Tibial artery (tissue), 4 donors: Measurements from ENCODE around the gene SLC15A1.

Source experiments
- DNase-seq, 2 donors: peaks; one replicate each; pipeline ENCODE4 v3.0.0-alpha.2; 2019
- H3K27ac ChIP-seq, 2 donors: fragments of 200-600 bp; sonication (generic) in 1 of 2; 1 replicate in 1 of 2; 2 replicates in 1 of 2; pipeline ENCODE4 v1.5.1; 2018 to 2019; ENCODE audit warnings: mild to moderate bottlenecking in 1 of 2
- H3K27me3 ChIP-seq, 2 donors: fragments of 200-600 bp; sonication (generic) in 1 of 2; one replicate each; pipeline versions ENCODE4 v1.5.1 to v1.6.0; 2016 to 2019
- H3K36me3 ChIP-seq, 3 donors: fragments of 200-600 bp; sonication (generic) in 2 of 3; one replicate each; pipeline ENCODE4 v1.5.1; 2016 to 2019; ENCODE audit warnings: mild to moderate bottlenecking in 2 of 3
- H3K4me1 ChIP-seq, 4 donors: fragments of 200-600 bp; sonication (generic) in 2 of 4; 1 replicate in 3 of 4; 2 replicates in 1 of 4; pipeline ENCODE4 v1.5.1; 2016 to 2019
- H3K4me3 ChIP-seq, 2 donors: fragments of 200-600 bp; sonication (generic) in 1 of 2; 1 replicate in 1 of 2; 2 replicates in 1 of 2; pipeline ENCODE4 v1.5.1; 2018 to 2019; ENCODE audit warnings: mild to moderate bottlenecking in 2 of 2
- H3K9me3 ChIP-seq, 3 donors: fragments of 200-600 bp; sonication (generic) in 1 of 3; one replicate each; pipeline ENCODE4 v1.5.1; 2016 to 2019
- intact Hi-C: fragments of 100-400 bp; cut with DNase I; formaldehyde crosslinking; loops from one replicate; pipeline ENCODE4 v1.15.0; 2023; ENCODE audit warnings: low total_unique reads
- TF ChIP-seq, protein P1 (sequence below), 2 experiments: fragments of 200-600 bp in 1 of 2; fragments of 450-650 bp in 1 of 2; IDR thresholded peaks; one replicate each; pipeline ENCODE4 v1.5.1; 2017 to 2019; ENCODE audit warnings: antibody characterized with exemption in 2 of 2, mild to moderate bottlenecking in 1 of 2, moderate library complexity in 1 of 2

The SLC15A1 gene

DNA sequence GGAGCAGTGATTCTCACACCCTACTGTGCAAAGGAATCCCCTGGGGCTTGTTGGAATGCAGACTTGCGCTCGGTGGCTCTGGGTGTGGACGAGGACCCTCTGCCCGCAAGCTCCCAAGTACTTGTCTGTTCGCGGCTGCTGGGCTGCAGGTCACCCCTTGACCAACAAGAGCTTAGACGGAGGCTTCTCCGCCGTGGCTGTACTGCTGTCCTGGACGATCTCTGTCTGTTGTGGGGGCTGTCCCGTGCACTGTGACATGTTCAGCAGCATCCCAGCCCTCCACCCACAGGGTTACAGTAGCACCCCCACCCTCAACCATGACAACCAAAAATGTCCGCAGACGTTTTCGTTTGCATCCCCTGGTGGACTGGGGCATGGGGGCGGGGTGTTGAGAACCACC, 22.9 kb upstream of the SLC15A1 start:
- intact Hi-C loops = no loop called here
- no peak for DNase-seq

DNA sequence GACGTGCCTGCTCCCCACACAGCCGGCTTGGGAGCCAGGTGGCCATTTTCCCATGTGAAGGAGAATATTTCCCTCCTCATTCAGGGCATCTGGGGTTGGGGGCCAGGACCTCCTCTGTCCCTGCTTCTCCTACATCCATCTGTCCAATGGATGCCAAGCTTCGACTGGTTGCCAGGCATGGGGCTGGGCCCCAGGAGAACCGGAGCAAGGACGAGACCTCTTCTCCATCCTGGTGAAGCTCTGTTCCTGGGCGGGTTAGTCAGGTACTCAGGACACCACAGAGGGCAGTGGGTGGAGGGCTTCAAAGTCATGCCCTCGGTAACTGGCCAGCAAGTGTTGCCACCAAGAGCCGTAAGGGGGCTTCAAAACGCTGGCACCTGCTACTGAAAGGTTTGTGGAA, 22.3 kb upstream of the SLC15A1 start:
- TF ChIP-seq, protein P1, sequence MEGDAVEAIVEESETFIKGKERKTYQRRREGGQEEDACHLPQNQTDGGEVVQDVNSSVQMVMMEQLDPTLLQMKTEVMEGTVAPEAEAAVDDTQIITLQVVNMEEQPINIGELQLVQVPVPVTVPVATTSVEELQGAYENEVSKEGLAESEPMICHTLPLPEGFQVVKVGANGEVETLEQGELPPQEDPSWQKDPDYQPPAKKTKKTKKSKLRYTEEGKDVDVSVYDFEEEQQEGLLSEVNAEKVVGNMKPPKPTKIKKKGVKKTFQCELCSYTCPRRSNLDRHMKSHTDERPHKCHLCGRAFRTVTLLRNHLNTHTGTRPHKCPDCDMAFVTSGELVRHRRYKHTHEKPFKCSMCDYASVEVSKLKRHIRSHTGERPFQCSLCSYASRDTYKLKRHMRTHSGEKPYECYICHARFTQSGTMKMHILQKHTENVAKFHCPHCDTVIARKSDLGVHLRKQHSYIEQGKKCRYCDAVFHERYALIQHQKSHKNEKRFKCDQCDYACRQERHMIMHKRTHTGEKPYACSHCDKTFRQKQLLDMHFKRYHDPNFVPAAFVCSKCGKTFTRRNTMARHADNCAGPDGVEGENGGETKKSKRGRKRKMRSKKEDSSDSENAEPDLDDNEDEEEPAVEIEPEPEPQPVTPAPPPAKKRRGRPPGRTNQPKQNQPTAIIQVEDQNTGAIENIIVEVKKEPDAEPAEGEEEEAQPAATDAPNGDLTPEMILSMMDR (IDR thresholded peaks at IDR 0.05) = no peak
- no peaks in the 10 kb centered on the region for H3K9me3 ChIP-seq
- DNase-seq = no peak
- H3K27ac ChIP-seq = no peak overlapping the region
- H3K27me3 ChIP-seq = no peaks in the 10 kb centered on the region
- H3K4me3 ChIP-seq = no peak overlapping the region
- H3K4me1 ChIP-seq = no peaks in the 10 kb centered on the region
- intact Hi-C loops = no loop called here
- H3K36me3 ChIP-seq = no peaks in the 10 kb centered on the region

More for the DNA sequence above, 22.9 kb upstream of the SLC15A1 start:
- H3K27me3 ChIP-seq = no peaks in the 10 kb centered on the region
- TF ChIP-seq, protein P1 (IDR thresholded peaks at IDR 0.05) = no peak
- H3K36me3 ChIP-seq = no peaks in the 10 kb centered on the region
- H3K4me1 ChIP-seq = no peaks in the 10 kb centered on the region
- H3K27ac ChIP-seq = no peak overlapping the region
- no peak overlapping the region for H3K4me3 ChIP-seq
- H3K9me3 ChIP-seq = no peaks in the 10 kb centered on the region

DNA sequence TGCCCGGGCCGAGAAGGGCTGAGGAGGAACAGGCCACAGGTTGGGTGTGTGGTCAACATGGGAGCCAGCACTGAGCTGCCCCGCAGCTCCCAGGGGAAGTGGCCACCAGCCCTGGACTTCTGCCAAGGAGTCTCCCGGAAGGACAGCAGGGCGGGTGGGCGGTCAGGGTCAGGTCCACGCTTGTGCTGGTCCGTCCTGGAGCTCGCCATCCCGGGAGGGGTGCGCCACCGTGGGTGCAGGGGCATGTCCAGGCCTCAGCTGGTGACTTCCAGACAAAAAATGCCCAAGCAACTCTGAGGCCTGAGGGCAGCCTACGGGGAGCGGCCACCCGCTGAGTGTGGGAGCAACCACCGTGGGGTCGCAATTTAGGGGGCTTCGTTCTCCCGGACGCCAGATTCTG, 21.4 kb upstream of the SLC15A1 start:
- H3K4me3 ChIP-seq = no peak overlapping the region
- intact Hi-C loops = no loop called here
- H3K27me3 ChIP-seq = no peaks in the 10 kb centered on the region
- H3K27ac ChIP-seq = no peak overlapping the region
- no peak for DNase-seq
- TF ChIP-seq, protein P1 (IDR thresholded peaks at IDR 0.05) = no peak
- H3K4me1 ChIP-seq = no peaks in the 10 kb centered on the region
- no peaks in the 10 kb centered on the region for H3K9me3 ChIP-seq
- H3K36me3 ChIP-seq = no peaks in the 10 kb centered on the region

DNA sequence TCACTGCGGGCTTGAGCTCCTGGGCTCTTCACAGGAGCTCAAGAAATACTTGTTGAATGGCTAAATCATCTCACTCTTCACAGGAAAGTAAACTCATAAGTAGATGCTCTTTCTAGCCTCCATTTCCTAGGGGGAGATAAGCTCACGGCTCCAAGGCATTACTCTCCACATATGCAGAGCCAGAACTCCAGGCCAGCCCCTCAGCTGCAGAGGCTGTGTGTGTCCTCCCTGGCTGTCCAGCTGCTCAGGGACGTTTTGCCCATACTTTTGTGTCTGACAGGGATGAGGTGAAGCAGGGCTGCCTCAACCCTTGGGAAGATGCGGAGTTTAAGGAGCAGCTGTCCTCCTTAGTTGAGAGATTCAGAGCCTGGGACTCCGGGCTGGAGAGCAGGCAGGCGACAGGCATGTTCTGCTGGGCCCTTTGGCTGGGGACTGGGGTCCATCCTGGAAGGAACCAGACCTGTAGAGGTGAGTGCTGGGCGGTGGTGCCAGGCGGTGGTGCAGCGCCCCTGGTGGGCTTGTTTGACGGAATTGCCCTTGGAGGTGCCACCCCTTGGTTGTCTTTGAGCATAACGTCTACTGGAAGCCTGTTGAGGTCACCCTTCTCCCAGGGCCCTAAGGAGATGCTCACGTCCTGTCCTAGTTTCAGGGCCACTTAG, 20.5 kb upstream of the SLC15A1 start:
- no peak for DNase-seq
- Histone ChIP-seq H3K36me3 (no peaks in the 10 kb centered on the region), H3K27me3 (no peaks in the 10 kb centered on the region), H3K9me3 (no peaks in the 10 kb centered on the region), H3K4me3 (no peak overlapping the region), H3K27ac (no peak overlapping the region), H3K4me1 (no peaks in the 10 kb centered on the region)
- intact Hi-C loops = no loop called here
- TF ChIP-seq, protein P1 (IDR thresholded peaks at IDR 0.05) = no peak

DNA sequence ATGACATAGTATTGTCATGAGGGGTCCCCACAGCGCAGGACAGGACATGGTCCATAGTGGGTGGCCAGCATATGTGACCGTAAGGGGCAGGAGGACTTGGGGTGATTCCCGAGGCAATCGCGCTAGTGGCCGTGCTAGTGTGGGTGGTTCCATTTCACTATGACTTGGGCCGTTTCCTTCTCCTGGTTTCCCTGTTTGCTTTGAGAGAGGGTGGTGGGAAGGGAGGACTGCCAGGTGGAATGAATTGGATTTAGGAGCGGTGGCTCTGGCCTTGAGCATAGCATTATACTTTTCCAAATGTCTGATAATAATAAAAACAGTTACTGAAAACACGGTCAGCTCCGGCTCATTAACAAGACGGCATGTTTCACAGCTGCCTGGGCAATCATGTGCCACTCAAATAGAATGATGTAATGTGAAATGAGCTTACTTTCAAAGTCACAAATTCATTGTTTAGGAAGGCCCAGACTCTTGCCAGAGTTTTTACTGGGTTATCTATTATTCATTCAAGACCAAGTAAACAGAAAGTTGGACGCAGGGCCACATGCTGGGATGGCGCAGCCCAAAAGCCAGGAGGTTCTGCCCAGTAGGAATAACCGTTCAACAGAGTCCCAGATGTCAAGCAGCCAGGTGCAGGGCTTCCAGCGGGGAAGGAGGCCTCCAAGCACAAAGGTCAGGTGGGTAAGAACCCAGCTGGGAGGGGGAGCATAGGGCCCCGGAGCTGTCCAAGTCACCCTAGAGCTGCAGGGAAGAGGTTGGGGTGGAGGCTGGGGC, 19.6 kb upstream of the SLC15A1 start:
- no peak for DNase-seq
- Histone ChIP-seq H3K4me3 (no peak overlapping the region), H3K36me3 (no peaks in the 10 kb centered on the region), H3K27me3 (no peaks in the 10 kb centered on the region), H3K4me1 (no peaks in the 10 kb centered on the region), H3K27ac (no peak overlapping the region), H3K9me3 (no peaks in the 10 kb centered on the region)
- TF ChIP-seq, protein P1 (IDR thresholded peaks at IDR 0.05) = no peak
- intact Hi-C loops = no loop called here
